Activated T-cell treated with anti-CD3 and anti-CD28 coated beads, Interleukin-2, amount 50 U/mL, for 48 hours (primary cell): ENCODE measurements around the gene STYXL1.
"Not testable (repeated sequence)": the region's sequence is repeated elsewhere in the genome, so short reads cannot be mapped to it uniquely, and the experiment has no call there.

Experiments used
- DNase-seq, 2 experiments: peaks; one replicate each; pipeline ENCODE4 v3.0.0-alpha.2; 2020

Gene STYXL1

DNA sequence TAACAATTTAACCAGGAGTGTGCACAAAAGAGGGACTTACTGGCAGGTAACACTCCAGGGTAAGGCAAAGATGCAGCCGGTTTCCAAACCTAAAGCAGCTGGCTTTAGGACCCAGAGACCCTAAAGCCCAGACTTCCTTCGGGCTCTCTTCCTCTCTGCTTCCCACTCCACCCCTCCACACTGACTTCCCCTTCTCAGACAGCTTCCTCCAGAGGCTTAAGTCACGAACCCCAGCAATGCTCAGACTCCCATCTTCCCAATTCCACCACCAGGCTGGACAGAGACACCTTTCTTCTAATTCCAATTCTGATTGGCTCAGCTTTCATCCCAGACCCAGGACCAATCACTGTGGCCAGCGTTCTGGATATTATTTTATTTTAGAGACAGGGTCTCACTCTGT, 24.8 kb downstream of the STYXL1 start:
- no peak for DNase-seq

DNA sequence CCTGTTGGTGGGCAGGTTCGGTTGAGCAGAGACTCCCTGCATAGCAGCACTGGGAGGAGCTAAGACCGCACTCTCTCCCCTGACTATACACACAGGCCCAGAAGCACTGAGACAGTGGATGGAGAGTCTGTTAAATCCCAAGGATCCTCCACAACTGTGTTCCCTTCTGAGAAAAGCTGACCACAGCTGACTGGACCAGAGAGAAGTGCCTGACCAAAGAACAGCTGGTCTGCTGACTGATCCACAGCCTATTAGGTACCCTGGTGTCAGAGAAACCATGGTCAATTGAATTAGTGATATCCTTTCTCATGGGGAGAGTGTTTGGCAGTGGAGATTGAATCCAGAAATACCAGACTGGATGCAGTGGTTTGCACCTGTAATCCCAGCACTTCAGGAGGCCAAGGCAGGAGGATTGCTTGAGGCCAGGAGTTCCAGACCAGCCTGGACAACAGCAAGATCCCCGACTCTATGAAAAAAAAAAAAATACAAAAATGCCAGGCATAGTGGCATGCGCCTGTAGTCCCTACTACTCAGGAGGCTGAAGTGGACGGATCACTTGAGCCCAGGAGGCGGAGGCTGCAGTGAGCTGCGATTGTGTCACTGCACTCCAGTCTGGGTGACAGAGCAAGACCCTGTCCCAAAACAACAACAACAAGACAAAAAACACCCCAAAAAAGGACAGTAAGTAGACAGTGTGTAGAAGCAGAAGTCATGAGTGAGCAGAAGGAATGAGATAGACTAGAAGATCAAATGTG, 25.6 kb downstream of the STYXL1 start:
- no peak for DNase-seq

DNA sequence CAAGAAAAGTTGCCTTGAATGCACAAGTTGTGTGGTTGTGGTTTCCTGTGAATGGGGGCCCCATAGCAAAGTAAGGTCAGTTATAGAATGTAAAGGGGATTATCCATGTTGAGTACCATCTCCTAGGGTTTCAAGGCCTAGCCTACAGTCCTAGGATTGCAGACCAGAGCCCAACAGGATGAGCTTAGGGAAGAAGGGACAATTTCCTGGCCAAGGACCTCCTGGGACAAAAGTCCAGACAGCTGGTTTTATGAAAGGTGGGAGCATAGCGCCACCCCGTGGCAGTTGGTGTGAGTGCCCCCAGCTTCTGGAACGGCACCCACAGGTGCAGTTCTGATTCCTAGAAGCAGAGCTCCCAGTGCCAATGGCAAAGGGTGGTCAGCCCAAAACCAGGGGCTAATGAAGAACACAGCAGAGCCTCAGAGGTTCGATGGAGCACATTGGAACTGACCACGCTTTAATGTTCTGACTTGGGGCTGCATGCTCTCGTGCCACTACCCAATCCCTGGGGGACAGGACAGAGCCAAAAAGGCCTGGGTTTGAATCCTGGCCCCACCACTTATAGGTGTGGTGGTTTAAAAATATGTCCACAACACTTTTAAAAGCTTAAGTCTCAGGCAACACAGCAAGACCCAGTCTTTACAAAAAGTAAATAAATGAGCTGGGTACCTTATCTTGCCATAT, 27.6 kb downstream of the STYXL1 start:
- DNase-seq = peak; percentile 84 to 86

- not testable (repeated sequence) for DNase-seq
Observed at GRCh38 chr7:76018520-76018919, 29.3 kb downstream of the STYXL1 start.

GRCh38 chr7:76016191-76016947, 31.4 kb downstream of the STYXL1 start:
- DNase-seq = no peak

GRCh38 chr7:76011442-76011861, 36.3 kb downstream of the STYXL1 start:
- DNase-seq = no peak

DNA sequence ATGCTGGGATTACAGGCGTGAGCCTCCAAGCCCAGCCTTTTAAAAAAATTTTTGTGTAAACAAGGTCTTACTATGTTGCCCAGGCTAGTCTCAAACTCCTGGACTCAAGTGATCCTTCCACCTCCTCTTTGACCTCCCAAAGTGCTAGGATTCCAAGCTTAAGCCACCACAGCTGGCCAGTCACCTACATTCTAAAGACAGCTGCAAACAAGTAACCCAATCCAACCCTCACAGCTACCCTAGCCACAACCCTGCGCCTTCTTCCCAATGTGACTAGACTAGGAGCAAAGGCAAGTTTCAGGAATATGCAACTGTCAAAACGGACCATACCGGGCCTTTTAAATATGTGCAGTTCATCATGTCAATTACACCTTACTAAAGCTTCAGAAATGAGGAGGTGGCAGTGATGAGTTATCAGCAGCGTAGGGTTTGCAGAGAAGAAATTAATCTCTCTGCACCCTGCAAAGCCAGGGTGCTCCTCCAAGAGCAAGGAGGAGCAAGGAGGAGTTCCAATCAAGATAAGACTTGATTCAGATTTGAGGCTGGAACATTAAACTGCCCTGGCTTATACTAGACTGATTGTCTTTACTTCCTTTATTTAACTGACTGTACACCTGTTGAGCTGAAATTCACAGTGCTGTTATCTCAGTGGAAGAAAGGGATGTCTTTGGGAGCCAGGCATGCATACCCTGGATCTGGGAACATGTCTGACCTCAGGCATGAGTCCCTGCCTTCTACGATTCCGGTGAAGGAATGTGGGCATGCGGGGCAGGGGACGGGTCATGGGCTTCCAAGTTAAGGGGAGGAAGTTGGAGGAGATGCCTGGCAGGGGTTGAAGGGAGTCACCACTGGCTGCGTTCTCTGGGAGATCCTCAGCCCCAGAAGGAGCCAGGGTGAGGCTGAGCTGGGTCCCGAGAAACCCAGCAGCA, 37.9 kb downstream of the STYXL1 start:
- DNase-seq = no peak

GRCh38 chr7:76008156-76008687, 39.6 kb downstream of the STYXL1 start:
- DNase-seq = peak in 1 of 2 experiments; percentile 47

GRCh38 chr7:76005004-76005403, 42.8 kb downstream of the STYXL1 start:
- DNase-seq = not testable (repeated sequence)

- no peak for DNase-seq
Observed at GRCh38 chr7:76003351-76003750, 44.4 kb downstream of the STYXL1 start.

GRCh38 chr7:76002822-76003221, 45.0 kb downstream of the STYXL1 start:
- DNase-seq = no peak

GRCh38 chr7:76002139-76002538, 45.7 kb downstream of the STYXL1 start:
- no peak for DNase-seq

DNA sequence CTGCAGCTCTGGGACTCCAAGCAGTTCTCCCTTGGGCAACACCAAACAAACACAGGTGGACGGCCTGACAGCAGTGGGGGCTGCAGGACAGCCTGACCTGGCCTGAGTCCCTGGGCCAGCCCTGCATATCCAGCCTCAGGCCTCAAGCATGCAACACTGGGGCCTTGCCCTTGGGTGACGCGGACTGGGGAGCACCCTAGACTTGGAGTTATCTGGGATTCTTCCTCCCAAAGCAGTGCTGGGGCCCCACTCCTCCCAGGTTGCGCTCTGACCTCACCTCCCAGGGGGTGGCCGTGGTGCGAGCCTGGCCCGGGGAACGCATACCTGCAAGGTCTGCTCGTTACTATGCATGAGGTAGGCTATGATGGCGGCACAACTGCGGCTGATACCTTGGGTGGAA, 47.2 kb downstream of the STYXL1 start:
- no peak for DNase-seq

DNA sequence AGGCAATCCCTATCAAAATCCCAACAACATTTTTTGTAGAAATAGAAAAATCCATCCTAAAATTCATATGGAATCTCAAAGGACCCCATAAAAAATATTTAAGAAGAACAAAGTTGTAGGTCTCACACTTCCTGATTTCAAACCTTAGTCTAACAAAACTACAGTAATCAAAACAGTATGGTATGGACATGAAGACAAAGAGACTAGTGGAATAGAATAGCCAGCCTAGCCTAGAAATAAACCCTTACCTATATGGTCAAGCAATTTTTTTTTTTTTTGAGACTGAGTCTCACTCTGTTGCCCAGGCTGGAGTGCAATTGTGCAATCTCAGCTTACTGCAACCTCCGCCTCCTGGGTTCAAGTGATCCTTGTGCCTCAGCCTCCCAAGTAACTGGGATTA, 49.8 kb downstream of the STYXL1 start:
- no peak for DNase-seq

DNA sequence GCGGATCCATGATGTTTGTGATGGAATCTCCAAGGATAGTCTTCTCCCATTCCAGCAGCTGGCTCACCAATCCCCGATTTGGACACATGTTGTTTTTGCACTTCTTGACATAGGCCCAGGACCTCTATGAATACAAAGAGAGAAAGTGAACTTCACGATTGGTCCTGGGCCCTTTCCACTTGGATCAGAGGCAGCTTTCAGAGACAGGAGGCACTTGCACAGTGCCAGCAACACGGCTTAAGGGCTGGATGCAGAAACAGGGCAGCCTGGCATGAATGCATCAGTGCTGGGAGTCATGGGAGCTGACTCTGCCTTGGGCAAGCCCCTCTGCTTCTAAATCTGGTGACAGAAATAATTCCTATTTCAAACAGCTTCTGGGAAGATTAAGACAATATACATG, 51.3 kb downstream of the STYXL1 start:
- no peak for DNase-seq

DNA sequence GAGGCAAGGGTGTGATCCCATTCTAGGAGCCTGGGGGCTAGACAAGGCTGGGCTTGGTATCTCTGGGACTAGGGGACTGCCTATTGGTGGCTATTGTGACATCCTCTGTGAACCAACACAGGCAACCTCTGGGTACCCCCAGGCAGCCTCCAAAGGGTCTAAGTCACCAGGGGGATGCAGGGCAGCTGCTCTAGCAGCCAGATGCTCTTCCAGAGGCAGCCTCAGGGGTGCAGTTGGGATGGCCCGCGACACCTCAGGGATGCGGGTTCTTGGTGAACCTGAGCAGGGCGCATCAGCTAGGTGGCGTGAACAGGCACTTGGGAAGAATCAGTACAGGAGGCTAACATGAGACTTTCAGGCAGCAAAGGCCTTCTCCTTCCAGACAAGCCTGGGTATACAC, 51.8 kb downstream of the STYXL1 start:
- no peak for DNase-seq

DNA sequence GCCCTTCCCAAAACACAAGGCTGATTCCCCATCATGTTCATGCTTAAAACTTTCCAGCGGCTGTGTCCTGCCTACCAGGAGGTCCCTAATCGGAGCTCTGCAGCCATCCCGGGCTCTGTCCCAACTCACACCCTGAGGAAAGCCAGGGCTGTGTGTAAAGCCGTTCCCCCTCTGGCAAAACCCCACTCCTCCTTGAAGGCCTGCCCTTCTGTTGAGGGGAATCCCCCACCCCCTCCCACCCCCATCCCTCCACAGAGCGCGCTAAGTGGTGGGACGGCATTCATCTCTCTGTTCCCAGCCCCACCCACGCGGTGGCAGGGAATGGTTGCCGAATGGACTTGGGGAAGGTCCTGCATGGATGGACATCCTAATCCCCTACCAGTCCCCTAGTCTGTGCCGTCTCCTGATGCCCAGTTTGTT, 52.7 kb downstream of the STYXL1 start:
- no peak for DNase-seq

- peak; percentile 94 to 96 for DNase-seq
Observed at GRCh38 chr7:75994388-75995051, 53.3 kb downstream of the STYXL1 start, which contains the start of gene TMEM120A. Gene TMEM120A (minus strand): TSS chr7:75994595. CDS start chr7:75994570, 25 bp downstream.

DNA sequence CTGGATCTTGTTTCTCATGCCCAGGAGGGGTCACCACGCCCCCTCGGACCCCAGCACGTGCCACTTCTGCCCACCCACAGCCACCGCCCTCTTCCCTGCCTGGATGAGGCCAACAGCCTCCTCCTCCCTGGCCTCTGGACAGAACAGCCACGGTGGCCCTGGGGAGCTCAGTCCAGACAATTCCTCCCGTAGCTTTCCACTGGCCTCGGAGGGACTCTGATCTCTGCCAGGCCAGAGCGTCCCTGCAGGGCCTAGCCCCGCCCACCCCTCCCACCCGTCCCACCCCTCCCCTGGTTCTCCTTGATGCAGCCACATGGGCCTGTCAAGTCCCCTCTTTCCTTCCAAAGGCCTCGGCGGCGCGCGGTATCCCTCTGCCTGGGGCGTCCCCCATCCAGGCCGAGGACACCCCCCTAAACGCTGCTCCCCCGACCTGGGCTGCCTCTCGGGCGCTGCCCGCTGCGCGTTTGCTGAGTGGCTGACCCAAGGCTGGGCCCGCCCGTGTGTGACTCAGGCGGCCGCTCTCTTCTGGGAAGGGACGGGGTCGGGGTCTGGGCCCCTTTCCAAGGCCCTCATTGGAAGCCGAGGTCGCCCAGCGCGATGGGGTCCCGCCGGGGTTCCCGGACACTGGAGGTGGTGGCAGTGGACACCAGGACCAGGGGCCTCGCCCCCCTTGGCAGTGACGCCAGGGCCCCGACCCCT, 54.0 kb downstream of the STYXL1 start:
- peak; percentile 41 to 42 for DNase-seq

DNA sequence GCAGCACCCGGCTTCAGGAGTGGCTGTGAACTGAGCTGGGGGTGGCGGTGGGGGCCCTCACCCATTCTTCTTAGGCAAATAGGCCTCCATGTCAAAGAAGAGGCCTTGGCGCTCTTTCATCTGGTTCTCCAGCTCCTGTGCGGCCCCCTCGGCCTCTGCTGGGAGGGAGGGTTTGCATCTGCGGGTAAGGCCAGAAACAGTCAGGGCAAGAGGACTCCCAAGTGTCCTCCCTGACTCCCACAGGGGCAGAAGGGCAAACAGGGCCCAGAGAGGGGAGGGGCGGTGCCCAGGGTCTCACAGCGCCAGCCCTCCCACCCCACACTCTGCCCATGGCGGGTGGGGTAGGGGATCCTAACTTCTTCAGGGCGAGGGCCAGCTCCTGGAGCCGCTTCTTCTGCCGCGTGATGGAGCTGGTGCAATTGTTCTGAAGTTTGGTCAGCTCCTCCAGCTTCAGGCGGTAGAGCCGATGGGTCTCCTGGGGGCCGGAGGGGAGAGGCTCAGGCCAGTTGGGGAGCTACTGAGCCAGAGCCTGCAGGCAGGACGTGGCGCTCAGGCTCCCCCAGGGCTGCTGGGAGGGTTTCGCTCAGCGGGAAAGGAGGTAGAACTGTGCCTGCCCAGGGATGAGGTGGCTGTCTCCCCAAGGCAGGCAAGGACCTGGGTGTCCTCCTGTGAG, 55.6 kb downstream of the STYXL1 start:
- DNase-seq = no peak
